T follicular helper cell (primary cell): ENCODE measurements around the gene LYG2.
"Not testable (repeated sequence)": the region's sequence is repeated elsewhere in the genome, so short reads cannot be mapped to it uniquely, and the experiment has no call there.

ENCODE experiments used
- DNase-seq: peaks from one replicate; pipeline ENCODE4 v3.0.0-alpha.2; 2020; ENCODE audit warnings: low read depth
- total RNA-seq, 2 experiments: gene quantifications; one replicate each; lab custom pipeline; 2026; lab: John Stamatoyannopoulos, UW

The LYG2 gene
- 0 to 0.06 reads per million in 2 experiments for total RNA-seq

- no peak for DNase-seq
Measured at GRCh38 chr2:99255491-99256318, at the start of gene LYG2. Gene LYG2 (minus strand): TSS chr2:99255666. CDS start chr2:99254260, 1,406 bp downstream.

- not testable (repeated sequence) for DNase-seq
Measured at GRCh38 chr2:99301097-99301496, 45.6 kb upstream of the LYG2 start, which contains the start of gene LYG1. Gene LYG1 (minus strand): TSS chr2:99301197. CDS start chr2:99295670, 5,527 bp downstream.

GRCh38 chr2:99299580-99299979 lies 44.1 kb upstream of the LYG2 start:
- no peak for DNase-seq

- no peak for DNase-seq
Measured at GRCh38 chr2:99297994-99298393, 42.5 kb upstream of the LYG2 start.

GRCh38 chr2:99285526-99285925 lies 30.1 kb upstream of the LYG2 start:
- no peak for DNase-seq

GRCh38 chr2:99279969-99280695 lies 24.7 kb upstream of the LYG2 start:
- no peak for DNase-seq

- no peak for DNase-seq
Measured at GRCh38 chr2:99278793-99279291, 23.4 kb upstream of the LYG2 start.

- not testable (repeated sequence) for DNase-seq
Measured at GRCh38 chr2:99278195-99278765, 22.8 kb upstream of the LYG2 start.

GRCh38 chr2:99275882-99276281 lies 20.4 kb upstream of the LYG2 start:
- DNase-seq = no peak

- DNase-seq = no peak
Measured at GRCh38 chr2:99261242-99261641, 5.8 kb upstream of the LYG2 start.

GRCh38 chr2:99260184-99260583 lies 4.7 kb upstream of the LYG2 start:
- no peak for DNase-seq

GRCh38 chr2:99259465-99259864 lies 4.0 kb upstream of the LYG2 start:
- no peak for DNase-seq

GRCh38 chr2:99256677-99257076 lies 1.2 kb upstream of the LYG2 start:
- no peak for DNase-seq

GRCh38 chr2:99249951-99250350 lies 5.5 kb downstream of the LYG2 start:
- no peak for DNase-seq

- no peak for DNase-seq
Measured at GRCh38 chr2:99242151-99242550, 13.3 kb downstream of the LYG2 start.

GRCh38 chr2:99240431-99240830 lies 15.0 kb downstream of the LYG2 start:
- no peak for DNase-seq

GRCh38 chr2:99238599-99238998 lies 16.9 kb downstream of the LYG2 start:
- DNase-seq = no peak

GRCh38 chr2:99233177-99233576 lies 22.3 kb downstream of the LYG2 start:
- DNase-seq = not testable (repeated sequence)

GRCh38 chr2:99217929-99218501 lies 37.5 kb downstream of the LYG2 start:
- no peak for DNase-seq

- no peak for DNase-seq
Measured at GRCh38 chr2:99216096-99216495, 39.4 kb downstream of the LYG2 start.

- DNase-seq = no peak
Measured at GRCh38 chr2:99205491-99205890, 50.0 kb downstream of the LYG2 start.
